ENCODE data around the gene HHAT. TPM values are rescaled to one million over a fixed set of nuclear protein-coding genes. Genes with fewer than 3 reads are reported as not detected.

The HHAT gene
- total RNA-seq, result 8.2 and 9.2 TPM in 2 replicates

GRCh38 chr1:210328746-210329503, at the start of gene HHAT:
Gene HHAT, plus strand, starts transcription at chr1:210328902. Its CDS starts 20,074 bp downstream, at chr1:210348976.

Other genes with a start within 250 kb of the HHAT start
- 0.59 and 0.78 TPM in 2 replicates for gene SERTAD4, start 96.1 kb upstream of the HHAT start, total RNA-seq